ENCODE data around the gene UBC. TPM values are rescaled to one million over a fixed set of nuclear protein-coding genes. Genes with fewer than 3 reads are reported as not detected.
A peak's percentile ranks its signal among the peaks of the same experiment; 100 is the strongest.

Gene UBC
- total and polyA plus RNA-seq, 9 of the 15 experiments (the other 6 are each of a cell fraction or from before 2014, with no cell fraction given): 533 to 1,153 (median 813) TPM

DNA sequence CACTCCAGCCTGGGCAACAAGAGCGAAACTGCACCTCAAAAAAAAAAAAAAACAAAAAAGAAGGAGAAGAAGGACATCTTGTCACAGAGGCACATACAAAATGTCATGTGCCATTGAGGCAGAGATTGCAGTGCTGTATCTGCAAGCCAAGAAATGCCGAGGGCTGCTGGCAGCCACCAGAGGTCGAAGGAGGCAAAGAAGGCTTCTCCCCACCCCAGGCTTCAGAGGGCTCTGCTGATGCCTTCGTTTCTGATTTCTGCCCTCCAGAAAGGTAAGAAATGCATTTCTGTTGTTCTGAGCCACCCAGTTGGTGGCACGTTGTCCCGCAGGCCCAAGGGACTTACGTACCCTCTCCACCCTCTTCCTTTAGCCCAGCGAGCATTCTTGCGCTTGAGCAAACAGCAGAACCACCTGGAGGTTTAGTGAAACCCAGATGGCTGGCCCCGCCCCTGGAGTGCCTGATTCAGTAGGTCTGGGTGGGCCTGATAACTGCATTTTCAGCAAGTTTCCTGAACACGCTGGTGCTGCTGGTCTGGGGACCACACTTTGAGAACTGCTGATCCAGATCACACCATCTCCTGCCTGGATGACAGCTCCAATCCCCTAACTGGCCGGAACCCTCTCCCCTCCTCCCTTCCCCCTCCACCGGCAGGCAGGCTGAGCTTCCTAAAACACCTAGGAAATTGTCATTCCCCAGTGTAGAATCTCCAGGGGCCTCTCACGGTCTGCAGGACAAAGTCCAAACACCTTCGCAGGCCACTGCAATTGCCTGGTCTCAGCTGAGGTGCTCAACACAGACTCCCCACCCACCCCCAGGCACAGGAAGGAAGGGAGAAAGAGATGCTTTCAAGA is 29.6 kb downstream of the UBC start (continued):
- TF ChIP-seq ETV5 (CRISPR knock-in tag; IDR thresholded peaks at IDR 0.05; ENCODE audit: low read depth) (peak; percentile 64; the same call in 1 of the 2 replicates), DACH1 (IDR thresholded peaks at IDR 0.05; ENCODE audit: partially characterized antibody) (no peak), NUFIP1 (IDR thresholded peaks at IDR 0.05; ENCODE audit: partially characterized antibody) (no peak), CBX2 (IDR thresholded peaks at IDR 0.05; ENCODE audit: insufficient read depth, low read length, poor library complexity, severe bottlenecking) (no peak), ELF2 (CRISPR knock-in tag; IDR thresholded peaks at IDR 0.05) (no peak), CHCHD3 (CRISPR knock-in tag; IDR thresholded peaks at IDR 0.05) (no peak), ZNF584 (CRISPR knock-in tag; IDR thresholded peaks at IDR 0.05; ENCODE audit: low read depth) (no peak), KLF16 (IDR thresholded peaks at IDR 0.05) (peak; percentile 97), YY1 (IDR thresholded peaks at IDR 0.05; ENCODE audit: borderline replicate concordance in 1 of 3, control insufficient read depth in 1 of 3, extremely low read depth in 1 of 3, insufficient read depth in 3 of 3, insufficient read length in 1 of 3, insufficient replicate concordance in 2 of 3, low read depth in 1 of 3, low read length in 2 of 3) (no peak), HDAC2 (IDR thresholded peaks at IDR 0.05) (peak; percentile 83), TBL1XR1 (IDR thresholded peaks at IDR 0.05; ENCODE audit: low read length in 2 of 2) (peak; percentile 78 to 81; a peak in 3 of 4 replicates), ZNF174 (CRISPR knock-in tag; IDR thresholded peaks at IDR 0.05) (no peak), ZFX (CRISPR knock-in tag; IDR thresholded peaks at IDR 0.05) (no peak), SMARCA5 (IDR thresholded peaks at IDR 0.05) (0 out of 2 replicates have a peak, but pooled peaks have one; percentile 34), KAT8 (IDR thresholded peaks at IDR 0.05; ENCODE audit: low read depth) (no peak), EWSR1 (IDR thresholded peaks at IDR 0.05; ENCODE audit: borderline replicate concordance, low read depth, partially characterized antibody) (no peak)
- TF ChIP-seq, protein P1, sequence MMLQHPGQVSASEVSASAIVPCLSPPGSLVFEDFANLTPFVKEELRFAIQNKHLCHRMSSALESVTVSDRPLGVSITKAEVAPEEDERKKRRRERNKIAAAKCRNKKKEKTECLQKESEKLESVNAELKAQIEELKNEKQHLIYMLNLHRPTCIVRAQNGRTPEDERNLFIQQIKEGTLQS (IDR thresholded peaks at IDR 0.05): no peak
- TF ChIP-seq, protein P1 (CRISPR knock-in tag; conservative IDR thresholded peaks at IDR 0.05): no peak
- TF ChIP-seq, protein P2, sequence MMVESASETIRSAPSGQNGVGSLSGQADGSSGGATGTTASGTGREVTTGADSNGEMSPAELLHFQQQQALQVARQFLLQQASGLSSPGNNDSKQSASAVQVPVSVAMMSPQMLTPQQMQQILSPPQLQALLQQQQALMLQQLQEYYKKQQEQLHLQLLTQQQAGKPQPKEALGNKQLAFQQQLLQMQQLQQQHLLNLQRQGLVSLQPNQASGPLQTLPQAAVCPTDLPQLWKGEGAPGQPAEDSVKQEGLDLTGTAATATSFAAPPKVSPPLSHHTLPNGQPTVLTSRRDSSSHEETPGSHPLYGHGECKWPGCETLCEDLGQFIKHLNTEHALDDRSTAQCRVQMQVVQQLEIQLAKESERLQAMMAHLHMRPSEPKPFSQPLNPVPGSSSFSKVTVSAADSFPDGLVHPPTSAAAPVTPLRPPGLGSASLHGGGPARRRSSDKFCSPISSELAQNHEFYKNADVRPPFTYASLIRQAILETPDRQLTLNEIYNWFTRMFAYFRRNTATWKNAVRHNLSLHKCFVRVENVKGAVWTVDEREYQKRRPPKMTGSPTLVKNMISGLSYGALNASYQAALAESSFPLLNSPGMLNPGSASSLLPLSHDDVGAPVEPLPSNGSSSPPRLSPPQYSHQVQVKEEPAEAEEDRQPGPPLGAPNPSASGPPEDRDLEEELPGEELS (CRISPR knock-in tag; IDR thresholded peaks at IDR 0.05; ENCODE audit: borderline replicate concordance): no peak
- TF ChIP-seq, protein P3, sequence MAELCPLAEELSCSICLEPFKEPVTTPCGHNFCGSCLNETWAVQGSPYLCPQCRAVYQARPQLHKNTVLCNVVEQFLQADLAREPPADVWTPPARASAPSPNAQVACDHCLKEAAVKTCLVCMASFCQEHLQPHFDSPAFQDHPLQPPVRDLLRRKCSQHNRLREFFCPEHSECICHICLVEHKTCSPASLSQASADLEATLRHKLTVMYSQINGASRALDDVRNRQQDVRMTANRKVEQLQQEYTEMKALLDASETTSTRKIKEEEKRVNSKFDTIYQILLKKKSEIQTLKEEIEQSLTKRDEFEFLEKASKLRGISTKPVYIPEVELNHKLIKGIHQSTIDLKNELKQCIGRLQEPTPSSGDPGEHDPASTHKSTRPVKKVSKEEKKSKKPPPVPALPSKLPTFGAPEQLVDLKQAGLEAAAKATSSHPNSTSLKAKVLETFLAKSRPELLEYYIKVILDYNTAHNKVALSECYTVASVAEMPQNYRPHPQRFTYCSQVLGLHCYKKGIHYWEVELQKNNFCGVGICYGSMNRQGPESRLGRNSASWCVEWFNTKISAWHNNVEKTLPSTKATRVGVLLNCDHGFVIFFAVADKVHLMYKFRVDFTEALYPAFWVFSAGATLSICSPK (IDR thresholded peaks at IDR 0.05; ENCODE audit: borderline replicate concordance): no peak
- TF ChIP-seq, protein P4, sequence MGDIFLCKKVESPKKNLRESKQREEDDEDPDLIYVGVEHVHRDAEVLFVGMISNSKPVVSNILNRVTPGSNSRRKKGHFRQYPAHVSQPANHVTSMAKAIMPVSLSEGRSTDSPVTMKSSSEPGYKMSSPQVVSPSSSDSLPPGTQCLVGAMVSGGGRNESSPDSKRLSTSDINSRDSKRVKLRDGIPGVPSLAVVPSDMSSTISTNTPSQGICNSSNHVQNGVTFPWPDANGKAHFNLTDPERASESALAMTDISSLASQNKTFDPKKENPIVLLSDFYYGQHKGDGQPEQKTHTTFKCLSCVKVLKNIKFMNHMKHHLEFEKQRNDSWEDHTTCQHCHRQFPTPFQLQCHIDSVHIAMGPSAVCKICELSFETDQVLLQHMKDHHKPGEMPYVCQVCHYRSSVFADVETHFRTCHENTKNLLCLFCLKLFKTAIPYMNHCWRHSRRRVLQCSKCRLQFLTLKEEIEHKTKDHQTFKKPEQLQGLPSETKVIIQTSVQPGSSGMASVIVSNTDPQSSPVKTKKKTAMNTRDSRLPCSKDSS (IDR thresholded peaks at IDR 0.05; ENCODE audit: low read depth, partially characterized antibody): no peak

Data from K562 (cell line).